Raji (cell line): ENCODE measurements around the gene TMEM43.

Source experiments
- POLR2A ChIP-seq: IDR thresholded peaks from 2 replicates; pipeline ENCODE4 v1.6.1; 2011; ENCODE audit warnings: low read depth, low read length, control low read depth; ENCODE audit not compliant: insufficient read depth

Gene TMEM43

DNA sequence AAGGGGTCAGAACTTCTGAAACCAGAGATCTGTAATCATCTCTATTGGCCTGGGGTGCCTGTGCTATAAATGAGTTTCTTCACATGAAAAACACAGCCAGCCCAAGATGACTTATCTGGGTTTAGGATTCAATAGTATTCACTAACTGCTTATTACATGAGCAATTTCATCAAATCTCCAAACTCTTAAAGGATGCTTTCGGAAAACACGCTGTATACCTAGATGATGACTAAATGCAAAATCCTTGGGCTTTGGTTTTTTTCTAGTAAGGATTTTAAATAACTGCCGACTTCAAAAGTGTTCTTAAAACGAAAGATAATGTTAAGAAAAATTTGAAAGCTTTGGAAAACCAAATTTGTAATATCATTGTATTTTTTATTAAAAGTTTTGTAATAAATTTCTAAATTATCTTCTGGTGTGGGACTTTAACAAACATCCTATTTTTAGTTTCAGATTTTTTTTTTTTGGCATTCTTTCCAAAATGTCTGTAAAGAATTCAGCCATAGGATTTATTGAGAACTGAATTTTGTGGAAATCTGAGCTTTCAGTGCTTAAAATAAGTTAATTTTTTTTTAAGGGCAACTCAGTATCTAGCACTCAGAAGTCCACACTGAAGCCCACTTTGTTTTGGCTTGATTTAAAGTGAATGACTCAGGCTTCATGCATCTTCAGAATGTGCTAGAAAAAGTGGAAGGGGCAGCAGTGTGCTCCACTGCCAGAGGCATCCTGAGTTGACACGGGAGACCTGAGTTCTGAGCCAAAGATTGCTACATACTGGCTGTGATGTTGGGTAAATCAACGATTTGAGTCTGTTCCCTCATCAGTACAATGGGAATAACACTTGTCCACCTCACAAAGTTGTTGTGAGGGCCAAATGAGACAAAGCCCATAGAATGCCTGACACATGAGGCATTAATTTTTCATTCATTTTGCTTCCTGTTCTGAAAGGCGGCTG is 18.7 kb downstream of the TMEM43 start:
- no peak for TF ChIP-seq POLR2A

DNA sequence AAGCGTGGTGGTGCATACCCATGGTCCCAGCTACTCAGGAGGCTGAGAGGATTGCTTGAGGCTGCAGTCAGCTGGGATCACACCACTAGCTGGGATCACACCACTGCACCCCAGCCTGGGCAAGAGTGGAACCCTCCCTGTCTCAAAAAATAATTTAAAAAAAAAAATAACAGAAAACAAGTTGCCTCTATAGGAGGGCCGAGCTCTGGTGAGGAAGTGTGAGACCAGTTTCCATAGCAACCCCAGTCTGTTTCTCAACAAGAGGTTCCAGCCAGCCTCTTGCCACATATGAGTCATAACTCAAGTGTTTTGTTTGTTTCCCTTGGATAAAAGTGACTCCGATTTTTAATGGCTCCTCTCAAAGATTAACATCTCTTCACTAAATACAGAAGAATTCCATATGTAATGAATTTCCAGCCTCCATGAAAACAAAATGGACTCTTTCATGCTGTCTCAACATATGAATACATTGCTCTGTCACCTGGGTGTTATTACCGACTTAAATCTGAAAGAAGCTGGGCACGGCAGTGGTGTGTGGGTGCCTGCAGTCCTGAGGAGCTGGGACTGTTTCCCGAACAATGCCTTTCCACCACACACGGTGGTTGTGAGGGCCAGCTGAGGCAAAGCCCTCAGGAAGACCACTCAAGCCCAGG is 19.7 kb downstream of the TMEM43 start:
- TF ChIP-seq POLR2A, result no peak

DNA sequence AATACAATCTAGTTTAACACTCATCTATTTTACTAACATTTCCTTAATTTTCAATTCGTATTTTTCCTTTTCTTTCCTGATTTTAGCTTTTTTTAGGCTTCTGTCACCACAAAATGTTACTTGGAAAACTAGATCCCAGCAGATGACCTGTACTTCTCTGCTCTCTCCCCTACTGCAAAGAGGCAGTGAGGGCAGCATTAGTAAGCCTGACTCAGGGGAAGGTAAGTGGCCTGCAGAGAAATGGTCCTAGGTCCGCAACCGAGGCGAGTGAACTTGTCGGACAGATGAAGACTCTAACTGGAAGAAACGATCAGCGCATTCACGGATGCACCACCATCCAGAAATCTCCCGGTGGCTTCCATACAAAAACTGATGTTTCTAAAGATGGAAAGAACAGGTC is 20.4 kb downstream of the TMEM43 start:
- TF ChIP-seq POLR2A, result no peak

GRCh38 chr3:14145670-14146380 is 21.0 kb downstream of the TMEM43 start:
- TF ChIP-seq POLR2A, result no peak

GRCh38 chr3:14146381-14147065 is 21.7 kb downstream of the TMEM43 start:
- no peak for TF ChIP-seq POLR2A

- no peak for TF ChIP-seq POLR2A
These were observed 22.2 kb downstream of the TMEM43 start for GRCh38 chr3:14147066-14147435.

DNA sequence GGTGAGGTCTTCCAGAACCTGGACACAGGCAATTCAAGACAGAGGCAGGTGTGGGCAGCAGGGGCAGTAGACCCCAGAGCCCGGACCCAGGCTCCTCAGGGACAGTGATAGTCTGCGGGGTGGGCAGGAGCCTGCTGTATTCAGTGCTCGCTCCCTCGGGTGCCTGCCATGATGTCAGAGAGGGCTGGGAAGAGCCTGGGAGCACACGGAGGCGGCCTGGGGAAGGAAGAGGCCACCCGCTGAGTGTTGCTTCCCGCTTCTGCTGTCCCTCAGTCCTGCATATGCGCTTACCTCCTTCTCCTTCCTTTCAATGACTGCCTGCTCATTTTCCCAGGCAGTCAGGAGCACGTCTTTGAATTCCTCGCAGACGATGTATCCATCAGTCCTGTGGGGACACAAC is 22.8 kb downstream of the TMEM43 start:
- no peak for TF ChIP-seq POLR2A

- no peak for TF ChIP-seq POLR2A
These were observed 23.5 kb downstream of the TMEM43 start for GRCh38 chr3:14148041-14148985.

DNA sequence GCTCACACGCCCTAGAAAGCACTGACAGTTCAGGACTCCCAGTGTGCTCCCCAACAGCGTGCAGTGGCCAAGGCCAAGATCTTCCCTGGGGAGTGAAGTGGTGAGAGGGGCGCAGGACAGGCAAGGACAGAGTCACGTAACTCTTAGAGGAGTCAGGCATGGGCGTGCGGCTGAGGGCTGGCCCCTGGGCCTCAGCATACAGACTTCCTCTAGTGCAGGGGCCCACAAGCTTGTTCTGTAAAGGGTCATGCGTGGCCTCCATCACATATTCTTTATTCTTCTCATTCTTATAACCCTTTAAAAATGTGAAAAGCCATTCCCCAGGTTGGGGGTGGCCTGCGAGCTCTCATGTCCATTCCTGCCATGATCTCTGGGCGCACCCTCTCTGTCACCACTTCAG is 25.2 kb downstream of the TMEM43 start:
- no peak for TF ChIP-seq POLR2A

DNA sequence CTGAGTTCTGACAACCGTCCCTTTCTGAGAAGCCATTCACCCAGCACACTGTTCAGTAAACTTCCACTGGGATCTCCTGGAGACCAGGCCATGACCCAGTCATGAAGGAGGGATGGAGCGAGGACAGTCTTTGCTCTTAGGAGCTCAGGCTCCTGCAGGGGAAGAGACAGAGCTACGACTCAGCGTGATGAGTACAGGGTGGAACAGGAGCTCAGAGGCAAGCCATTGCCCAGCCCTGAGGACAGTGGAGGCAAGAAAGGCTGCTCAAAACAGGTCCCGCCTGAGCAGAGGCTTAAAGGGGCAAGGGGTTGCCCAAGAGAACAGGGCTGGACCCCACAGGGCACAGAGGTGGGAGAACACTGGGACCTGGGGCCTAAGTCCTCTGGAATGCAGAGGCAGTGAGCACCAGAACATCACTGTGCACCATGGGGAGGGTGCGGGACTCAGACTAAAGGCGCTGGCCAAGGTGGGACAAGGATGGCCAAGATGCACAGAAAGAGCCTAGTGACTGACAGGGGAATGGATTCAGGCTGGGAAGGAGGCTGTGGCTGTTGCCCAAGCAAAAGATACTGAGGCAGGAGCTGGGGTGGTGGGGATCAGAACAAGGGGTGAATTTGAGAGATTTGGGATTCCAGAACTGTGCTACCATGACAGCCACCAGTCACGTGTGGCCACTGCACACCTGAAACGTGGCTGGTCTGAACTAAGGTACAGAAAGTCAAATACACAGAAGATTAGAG is 25.8 kb downstream of the TMEM43 start:
- no peak for TF ChIP-seq POLR2A

DNA sequence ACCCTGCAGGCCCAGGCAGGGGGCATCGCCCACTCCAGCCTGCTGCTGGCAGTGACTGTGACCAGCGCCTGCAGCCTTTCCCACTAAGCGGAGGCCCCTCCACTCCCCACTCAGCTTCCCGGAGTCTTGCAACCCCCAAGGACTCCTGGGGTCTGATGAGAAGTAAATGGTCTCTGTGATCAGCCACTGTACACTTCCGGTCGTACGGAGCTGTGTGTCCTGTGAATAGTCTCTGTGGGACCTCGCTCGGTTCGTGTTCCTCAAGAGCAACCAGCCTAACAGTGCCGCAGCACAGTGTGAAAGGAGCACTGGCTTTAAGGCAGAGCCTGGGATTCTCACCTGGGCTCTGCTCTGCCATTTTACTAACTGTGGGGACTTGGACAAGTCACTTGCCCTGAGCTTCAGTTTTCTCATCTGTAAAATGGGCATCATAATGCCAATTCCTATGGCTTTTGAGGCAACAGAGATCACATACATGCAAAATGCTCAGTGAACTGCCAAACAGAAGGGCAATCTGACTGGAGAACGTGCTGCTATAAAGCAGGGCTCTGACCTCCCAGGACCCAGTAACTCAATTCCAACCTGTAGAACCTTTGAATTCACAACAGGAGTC is 26.7 kb downstream of the TMEM43 start:
- no peak for TF ChIP-seq POLR2A

DNA sequence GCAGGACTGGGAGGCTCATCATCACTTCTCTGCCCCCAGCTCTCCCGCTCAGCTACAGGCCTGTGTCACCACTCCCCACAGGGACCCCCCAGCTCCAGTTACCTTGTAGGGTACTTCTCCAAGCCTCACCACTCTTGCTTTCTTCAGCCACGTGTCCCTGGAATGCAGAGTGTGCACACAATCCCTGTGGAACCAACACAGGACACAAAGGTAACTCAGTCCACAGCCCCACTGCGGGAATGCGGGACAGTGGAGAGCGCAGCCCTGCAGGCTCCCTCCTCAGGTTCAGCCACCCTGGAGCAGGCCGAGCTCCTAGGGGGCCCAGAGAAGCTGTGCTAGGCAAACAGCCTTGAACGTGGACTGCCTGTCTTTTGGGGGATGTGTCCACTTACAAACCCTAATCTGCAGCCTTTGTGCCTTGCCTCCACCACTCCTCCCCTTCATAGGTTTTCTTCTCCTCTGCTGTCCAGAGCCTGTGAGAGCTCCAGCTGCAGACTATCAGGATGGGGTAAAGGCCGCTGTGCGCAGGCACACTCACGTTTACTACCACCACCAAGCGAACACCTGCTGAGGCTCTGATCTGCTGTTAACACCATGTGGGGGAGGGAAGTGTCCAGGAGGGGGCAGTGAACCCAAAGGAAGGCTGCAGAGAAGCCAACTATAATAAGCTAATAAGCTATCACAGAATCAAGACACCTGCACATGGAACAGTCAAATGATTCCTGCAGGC is 27.5 kb downstream of the TMEM43 start:
- TF ChIP-seq POLR2A, result no peak
